WTC11 (cell line): Measurements from ENCODE around the gene CARD19.

Source experiments
- ATF1 ChIP-seq: sonication (generic); formaldehyde crosslinking; IDR thresholded peaks from 2 replicates; pipeline ENCODE4 v1.8.1; 2023; ENCODE audit warnings: mild to moderate bottlenecking, moderate library complexity, missing genetic modification reagents
- ATF6 ChIP-seq: sonication (generic); formaldehyde crosslinking; IDR thresholded peaks from 2 replicates; pipeline ENCODE4 v1.8.1; 2023; ENCODE audit warnings: mild to moderate bottlenecking, missing genetic modification reagents
- CTCF ChIP-seq: fragments of 200-600 bp; IDR thresholded peaks from 2 replicates; pipeline ENCODE4 v1.8.0; 2022; ENCODE audit warnings: antibody characterized with exemption
- NFE2L1 ChIP-seq: sonication (generic); formaldehyde crosslinking; IDR thresholded peaks from 2 replicates; pipeline ENCODE4 v1.8.1; 2023; ENCODE audit warnings: missing genetic modification reagents
- TF ChIP-seq, protein P1 (sequence below): sonication (generic); formaldehyde crosslinking; IDR thresholded peaks from 2 replicates; pipeline ENCODE4 v1.8.0; 2022; ENCODE audit warnings: mild to moderate bottlenecking, missing genetic modification reagents

DNA sequence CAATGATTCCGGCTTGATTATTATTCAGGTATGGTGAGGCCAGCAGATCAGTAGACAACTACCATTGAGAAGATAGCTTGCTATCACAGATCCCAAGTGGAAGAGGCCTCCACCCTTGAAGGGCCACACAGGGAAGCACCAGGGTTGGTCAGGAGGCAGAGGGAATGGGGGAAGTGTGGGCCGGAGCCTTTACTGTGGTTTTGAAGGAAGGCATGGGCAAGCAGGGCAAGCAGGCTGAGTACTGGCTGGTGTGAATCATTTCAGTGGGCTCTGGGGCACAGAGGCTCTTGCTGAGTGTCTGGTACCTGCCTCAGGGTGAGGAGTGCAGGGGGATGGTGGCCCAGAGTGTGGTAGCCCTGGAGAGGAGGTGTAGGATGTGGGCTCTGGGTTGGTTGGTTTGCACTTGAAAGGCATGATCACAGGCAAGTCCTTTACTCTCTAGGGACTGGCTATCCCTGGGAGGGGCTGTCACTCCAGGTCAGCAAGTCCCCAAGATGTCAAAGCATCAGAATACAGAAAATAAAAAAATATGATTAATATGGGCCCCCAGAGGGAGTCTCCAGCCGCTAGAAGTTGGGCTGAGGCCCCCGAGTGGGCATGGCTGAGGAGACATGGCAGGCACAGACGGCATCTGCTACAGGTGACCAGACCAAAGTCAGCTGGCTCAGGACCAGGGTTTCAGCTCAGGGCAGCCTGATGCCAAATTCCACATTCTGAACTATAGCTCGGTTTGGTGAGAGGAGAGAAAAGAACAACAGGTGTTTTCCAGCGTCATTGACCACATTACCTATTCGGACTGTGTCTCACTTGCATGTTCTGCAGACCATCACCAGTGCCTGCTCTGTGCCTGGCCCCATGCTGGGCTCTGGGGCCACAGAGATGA lies 47.2 kb upstream of the CARD19 start:
- TF ChIP-seq, protein P1, sequence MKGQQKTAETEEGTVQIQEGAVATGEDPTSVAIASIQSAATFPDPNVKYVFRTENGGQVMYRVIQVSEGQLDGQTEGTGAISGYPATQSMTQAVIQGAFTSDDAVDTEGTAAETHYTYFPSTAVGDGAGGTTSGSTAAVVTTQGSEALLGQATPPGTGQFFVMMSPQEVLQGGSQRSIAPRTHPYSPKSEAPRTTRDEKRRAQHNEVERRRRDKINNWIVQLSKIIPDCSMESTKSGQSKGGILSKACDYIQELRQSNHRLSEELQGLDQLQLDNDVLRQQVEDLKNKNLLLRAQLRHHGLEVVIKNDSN (CRISPR knock-in tag): no peak
- no peak for TF ChIP-seq ATF6 (CRISPR knock-in tag)
- TF ChIP-seq ATF1 (CRISPR knock-in tag): no peak
- TF ChIP-seq CTCF: no peak
- no peak for TF ChIP-seq NFE2L1 (CRISPR knock-in tag)
